GM19455 (cell line): ENCODE results near the gene KCNK7.

Experiments
- ATAC-seq: cut with Tn5 transposase; IDR thresholded peaks from one replicate; pipeline ENCODE4 v1.9.1; 2021; ENCODE audit not compliant: unreplicated experiment

The KCNK7 gene

GRCh38 chr11:65589444-65590239, 6.0 kb downstream of the KCNK7 start:
- ATAC-seq: no peak

DNA sequence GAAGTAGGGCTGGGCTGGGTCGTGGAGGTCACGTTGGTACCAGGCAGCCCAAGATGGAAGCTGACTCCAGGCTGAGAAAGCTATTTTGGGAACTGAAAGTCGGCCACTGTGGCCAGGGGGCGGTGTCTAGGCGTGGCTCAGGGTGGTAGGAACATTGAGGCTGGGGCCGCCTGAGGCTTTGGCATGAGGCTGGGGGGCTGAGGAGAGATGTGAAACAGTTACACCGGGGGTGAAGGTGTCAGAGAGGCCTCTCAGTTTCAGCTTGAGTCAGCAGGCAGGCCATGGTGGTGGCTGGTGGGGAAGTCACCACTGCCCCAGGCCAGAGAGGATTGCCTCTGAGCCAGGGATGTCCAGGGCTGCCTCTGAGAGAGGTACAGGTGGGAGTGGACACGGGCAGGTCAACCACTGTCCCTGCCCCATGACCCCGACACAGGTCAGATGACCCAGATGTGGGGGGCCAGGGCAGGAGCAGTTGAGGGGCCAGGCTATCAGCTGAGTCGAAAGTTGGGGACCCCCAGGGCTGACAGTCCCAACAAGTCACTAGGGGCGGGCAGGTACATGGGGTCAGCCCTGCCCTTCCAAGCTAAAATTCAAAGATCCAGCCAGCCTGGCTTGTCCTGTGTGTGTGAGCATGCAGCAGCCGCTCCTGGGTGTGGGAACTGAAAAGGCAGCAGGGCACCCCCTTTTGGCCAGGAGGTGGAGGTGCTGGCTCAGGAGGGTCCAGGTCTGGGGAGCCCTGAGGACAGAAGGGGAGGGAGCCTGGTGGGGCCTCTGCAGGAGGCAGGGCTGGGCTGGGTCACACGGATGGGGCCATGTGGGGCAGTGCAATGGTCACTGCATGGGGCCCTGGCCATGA, 7.2 kb downstream of the KCNK7 start:
- peak; percentile 71 for ATAC-seq

DNA sequence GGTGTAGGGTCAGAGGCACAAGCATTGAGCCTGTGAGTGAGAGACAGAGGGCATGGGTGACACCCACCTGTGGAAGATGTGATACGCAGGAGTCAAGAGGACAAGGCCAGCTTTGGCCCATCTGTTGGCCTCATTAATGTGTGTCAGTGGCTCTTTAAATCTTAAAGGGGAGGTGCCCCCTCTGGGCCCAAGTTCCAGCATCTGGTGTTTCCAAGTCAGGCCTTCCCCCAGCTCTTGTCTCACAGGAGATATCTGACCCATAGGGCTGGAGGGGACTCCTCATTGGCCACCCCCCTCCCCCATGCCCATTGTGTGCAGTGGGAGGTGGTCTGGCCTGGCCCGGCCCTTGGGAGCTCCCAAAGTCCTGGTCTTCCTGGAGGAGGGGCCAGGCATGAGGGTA, 8.9 kb downstream of the KCNK7 start:
- ATAC-seq: no peak

DNA sequence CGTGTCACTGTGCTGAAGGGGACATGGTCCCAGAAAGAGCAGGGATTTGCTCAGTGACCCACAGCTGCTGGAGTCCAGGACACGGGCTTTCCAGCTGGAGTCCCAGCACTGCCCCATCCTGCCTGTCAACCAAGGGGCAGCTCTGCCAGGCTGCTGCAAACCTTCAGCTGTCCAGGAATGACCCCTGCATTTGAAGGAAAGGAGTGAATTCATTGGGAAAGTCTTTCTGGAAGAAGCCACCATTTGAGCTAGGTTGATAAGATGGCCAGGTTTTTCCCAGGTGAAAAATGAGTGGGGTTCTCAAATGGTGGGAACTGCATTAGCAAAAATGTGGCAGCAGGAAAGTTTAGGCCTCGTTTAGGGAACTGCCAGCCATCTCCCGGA, 9.4 kb downstream of the KCNK7 start:
- no peak for ATAC-seq

GRCh38 chr11:65585396-65586246, 10.0 kb downstream of the KCNK7 start:
- ATAC-seq: no peak

DNA sequence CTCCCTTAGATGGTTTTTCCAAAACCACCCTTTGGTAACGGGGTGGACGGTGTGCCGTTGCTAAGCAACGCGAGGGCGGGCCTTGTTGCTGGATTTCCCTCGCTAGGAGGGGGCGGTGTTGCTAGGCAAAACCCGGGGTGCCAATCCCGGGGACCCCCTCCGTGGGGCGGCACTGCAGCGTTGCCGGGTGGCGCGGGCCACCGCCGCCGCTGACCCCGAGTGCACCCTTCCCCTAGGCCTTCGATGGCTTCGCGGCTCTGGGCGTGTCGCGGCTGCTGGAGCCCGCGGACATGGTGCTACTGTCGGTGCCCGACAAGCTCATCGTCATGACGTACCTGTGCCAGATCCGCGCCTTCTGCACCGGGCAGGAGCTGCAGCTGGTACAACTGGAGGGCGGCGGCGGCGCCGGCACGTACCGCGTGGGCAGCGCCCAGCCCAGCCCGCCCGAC, 10.9 kb downstream of the KCNK7 start:
- no peak for ATAC-seq

- ATAC-seq: no peak
Observed at GRCh38 chr11:65584106-65584505, 11.5 kb downstream of the KCNK7 start.

DNA sequence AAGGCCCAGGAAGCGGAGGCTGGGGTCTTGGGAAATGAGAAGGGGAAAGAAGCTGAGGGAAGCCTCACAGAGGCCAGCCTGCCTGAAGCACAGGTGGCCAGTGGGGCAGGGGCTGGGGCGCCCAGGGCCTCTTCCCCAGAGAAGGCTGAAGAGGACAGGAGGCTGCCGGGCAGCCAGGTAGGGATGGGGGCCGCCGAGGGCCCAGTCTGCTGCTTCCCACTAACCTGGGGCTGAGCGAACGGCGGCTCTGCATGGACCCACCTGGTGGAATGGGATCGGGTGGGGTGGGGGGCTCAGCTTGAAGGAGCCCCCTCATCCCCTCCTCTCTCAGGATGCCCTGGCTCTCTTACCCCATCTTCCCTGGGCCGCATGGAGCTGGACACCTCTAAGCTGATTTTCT, 12.0 kb downstream of the KCNK7 start:
- ATAC-seq: no peak

GRCh38 chr11:65581928-65582327, 13.7 kb downstream of the KCNK7 start:
- ATAC-seq: no peak

GRCh38 chr11:65580756-65581155, 14.8 kb downstream of the KCNK7 start:
- no peak for ATAC-seq

- no peak for ATAC-seq
Observed at GRCh38 chr11:65580031-65580692, 15.4 kb downstream of the KCNK7 start.

DNA sequence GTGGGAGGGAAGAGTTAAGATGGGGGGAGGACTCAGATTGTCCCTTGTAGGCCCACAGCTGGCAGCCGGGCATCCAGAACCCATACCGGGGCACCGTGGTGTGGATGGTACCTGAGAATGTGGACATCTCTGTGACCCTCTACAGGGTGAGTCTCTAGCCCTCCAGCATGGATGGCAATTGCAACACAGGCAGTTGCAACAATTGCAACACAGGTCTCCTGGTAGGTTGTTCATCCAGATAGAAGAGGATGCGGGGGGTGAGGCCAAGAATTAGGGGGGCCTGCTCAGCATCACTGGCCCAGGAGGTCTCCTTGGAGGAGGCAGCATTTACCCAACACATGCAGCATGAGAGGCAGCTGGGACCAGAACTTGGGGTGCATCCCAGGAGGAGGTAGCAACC, 16.3 kb downstream of the KCNK7 start:
- ATAC-seq: no peak

DNA sequence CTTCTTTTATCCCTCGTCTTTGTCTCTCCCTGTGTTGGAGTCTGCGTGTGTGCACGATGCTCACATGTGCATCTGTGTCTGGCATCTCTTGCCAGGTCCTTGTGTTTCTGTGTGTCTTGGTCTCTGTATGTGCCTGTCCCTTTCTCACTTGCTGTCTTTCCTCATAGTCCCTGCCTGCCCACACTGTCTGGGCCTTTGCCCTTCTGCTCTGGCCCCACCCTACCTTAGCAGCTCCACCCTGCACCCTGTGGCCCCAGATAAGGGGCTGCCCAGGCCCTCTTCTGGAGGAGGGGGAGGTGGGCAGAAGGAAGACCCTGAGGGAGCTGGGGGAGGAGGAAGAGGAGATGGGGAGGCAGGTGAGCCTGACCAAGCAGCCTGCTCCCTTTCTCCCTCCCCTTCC, 16.9 kb downstream of the KCNK7 start:
- ATAC-seq: no peak

DNA sequence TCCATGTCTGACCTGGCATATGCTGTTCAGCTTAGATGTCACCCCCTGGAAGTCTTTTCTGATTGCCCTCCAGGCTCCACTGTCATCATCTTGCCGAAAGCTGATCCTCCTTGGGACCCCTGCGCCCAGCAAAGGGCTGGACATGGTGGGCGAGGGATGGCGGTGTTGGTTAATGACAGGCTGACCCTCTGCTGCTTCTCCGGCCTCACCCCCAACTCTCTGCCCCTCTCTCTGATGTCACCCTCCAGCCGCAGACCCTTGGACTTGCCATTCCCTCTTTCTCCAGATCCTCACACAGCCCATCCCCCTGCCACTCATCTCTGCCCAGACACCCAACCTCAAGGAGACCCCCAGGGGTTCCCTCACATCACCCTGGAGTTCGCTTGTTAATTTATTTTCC, 17.5 kb downstream of the KCNK7 start:
- ATAC-seq: no peak

GRCh38 chr11:65577756-65578109, 17.9 kb downstream of the KCNK7 start:
- no peak for ATAC-seq

GRCh38 chr11:65576867-65577755, 18.5 kb downstream of the KCNK7 start:
- ATAC-seq: no peak

DNA sequence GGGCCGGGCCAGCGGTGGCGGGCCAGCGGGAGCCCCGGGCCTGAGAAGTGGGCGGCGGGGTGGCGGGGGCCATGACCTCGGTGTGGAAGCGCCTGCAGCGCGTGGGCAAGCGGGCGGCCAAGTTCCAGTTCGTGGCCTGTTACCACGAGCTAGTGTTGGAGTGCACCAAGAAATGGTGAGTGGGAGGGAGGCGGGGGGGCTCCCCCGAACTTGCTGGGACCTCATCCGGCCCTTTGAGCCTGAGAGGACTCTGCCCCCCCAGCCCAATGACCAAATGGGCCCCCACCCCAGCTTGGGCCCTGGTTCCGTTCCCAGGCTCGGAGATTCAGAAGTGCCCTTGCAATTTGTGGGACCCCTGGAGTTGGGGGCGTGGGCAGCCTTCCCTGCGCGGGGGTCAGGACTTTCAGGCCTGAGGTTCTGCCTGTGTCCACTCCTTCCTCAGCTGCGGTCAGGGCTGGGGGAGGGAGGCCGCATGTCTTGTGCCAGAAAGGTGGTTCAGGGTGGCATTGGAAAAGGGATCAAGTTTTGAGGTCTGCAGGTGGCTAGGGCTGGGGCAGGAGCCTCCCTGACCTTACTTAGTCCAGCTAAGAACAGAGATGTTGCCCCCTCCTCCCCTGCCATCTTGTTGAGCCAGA, 19.3 kb downstream of the KCNK7 start:
- no peak for ATAC-seq

DNA sequence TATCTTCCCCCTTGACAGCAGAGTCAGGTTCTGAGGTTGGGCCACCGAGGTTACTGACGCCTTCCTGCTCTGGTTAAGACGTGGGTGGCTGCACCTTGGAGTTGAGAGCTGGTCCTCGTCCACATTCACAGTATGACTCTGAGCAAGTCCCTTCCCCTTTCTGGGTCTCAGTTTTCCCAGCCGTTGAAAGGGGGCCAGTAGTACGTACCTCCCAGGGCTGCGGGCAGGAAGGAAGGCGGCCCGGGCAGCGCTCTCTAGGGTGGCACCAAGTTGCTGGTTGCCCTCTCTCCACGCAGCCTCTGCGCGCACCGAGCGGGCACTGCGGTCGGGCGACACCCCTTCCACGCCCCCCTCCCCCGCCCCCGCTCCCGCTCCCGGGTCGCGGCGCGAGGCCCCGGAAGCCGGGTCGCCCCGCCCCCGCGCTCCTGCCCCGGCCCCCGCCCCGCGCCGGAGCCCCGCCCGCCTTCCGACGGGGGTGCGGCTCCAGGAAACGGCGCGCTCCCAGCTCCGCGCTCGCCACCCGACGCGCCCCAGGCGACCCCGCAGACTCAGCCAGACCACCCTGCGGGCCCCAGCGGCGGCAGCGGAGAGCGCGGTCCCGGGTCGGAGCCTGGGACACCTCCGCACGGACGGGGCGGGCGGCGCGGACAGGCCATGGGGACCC, 19.9 kb downstream of the KCNK7 start, which contains the start of gene EHBP1L1:
Gene EHBP1L1 (plus strand): TSS at position 486 of the 664 bp plus-strand sequence. CDS start 250 bp downstream, outside the sequence.
- no peak for ATAC-seq
